Activated CD4-positive, alpha-beta T cell treated with anti-CD3 and anti-CD28 coated beads, Interleukin-2, amount 10 ng/mL, durations not matched to agents 7 days and 5 days (primary cell): ENCODE measurements around the gene CCNT1. TPM values are rescaled to one million over a fixed set of nuclear protein-coding genes. Genes with fewer than 3 reads are reported as not detected.
"Not testable (repeated sequence)": the region's sequence is repeated elsewhere in the genome, so short reads cannot be mapped to it uniquely, and the experiment has no call there.

ENCODE experiments used
- CTCF ChIA-PET: fragments of 350-600 bp; sonication (Branson Sonifier 250); formaldehyde crosslinking; loops from one replicate; lab custom pipeline; 2021; ENCODE audit warnings: antibody characterized with exemption; lab: Charles Lee
- POLR2A ChIA-PET: fragments of 350-600 bp; sonication (Branson Sonifier 250); formaldehyde crosslinking; loops from one replicate; lab custom pipeline; 2021; ENCODE audit warnings: antibody characterized with exemption; lab: Charles Lee
- DNase-seq: peaks from one replicate; pipeline ENCODE4 v3.0.0-alpha.2; 2020
- H3K27ac Mint-ChIP-seq: one replicate; pipeline ENCODE4 v1.8.0; 2021; ENCODE audit warnings: mild to moderate bottlenecking, moderate library complexity, mixed read lengths
- H3K27me3 Mint-ChIP-seq: one replicate; pipeline ENCODE4 v1.8.0; 2021; ENCODE audit warnings: mixed read lengths
- H3K36me3 Mint-ChIP-seq: one replicate; pipeline ENCODE4 v1.8.0; 2021; ENCODE audit warnings: low read depth, mixed read lengths
- H3K4me1 Mint-ChIP-seq: one replicate; pipeline ENCODE4 v1.8.0; 2021; ENCODE audit warnings: mixed read lengths
- H3K4me3 Mint-ChIP-seq: one replicate; pipeline ENCODE4 v1.8.0; 2021; ENCODE audit warnings: mild to moderate bottlenecking, moderate library complexity, mixed read lengths
- H3K9me3 Mint-ChIP-seq: one replicate; pipeline ENCODE4 v1.8.0; 2021; ENCODE audit warnings: mixed read lengths
- total RNA-seq, 2 experiments: library from RNA; stranded (reverse); gene quantifications; one replicate each; pipeline ENCODE4 v1.2.3, GENCODE V29; 2021

The CCNT1 gene
- 10 to 100 TPM; 51.6 to 53.7 TPM for total RNA-seq

DNA sequence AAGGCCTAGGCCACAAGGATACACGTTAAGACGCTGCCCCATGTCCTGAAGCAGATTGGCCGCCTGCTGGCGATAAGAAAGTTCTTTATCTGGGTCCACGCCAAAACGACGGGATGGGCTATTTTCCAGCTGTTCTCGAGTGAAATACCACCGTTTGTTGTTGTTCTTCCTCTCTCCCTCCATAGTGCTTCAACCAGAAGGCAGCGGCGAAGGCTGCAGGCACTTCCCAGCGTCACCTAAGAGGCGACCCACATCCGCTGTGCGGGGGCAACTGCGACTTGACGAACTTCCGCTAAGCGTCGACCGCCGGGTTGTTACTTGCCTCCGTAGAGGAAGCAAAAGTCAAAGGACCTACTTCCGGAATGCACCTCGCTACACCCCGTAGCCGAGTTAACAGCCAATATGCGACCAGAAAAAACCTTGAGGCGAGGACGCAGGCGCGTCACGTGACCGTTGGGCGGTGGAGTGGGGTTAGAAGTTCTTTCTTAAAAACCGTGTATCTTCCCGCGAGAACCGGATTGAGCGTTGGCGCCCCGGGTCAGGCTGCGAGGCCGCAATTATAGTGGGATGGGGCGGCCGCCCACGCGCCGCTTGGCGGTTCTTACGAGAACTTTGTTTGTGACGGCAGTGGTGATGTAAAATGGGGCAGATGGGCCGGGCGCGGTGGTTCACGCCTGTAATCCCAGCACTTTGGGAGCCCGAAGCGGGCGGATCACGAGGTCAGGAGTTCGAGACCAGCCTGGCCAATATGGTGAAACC lies at the start of gene CCNT1:
Gene CCNT1 (minus strand): TSS at position 215 of the 759 bp plus-strand sequence. CDS start 32 bp downstream, at position 183.
- DNase-seq, result peak; percentile 99
- Mint-ChIP-seq H3K27ac (peak within 1 kb of the TSS; percentile 99), H3K4me1 (peaks cover 33% of the 10 kb centered on the region), H3K4me3 (peak within 1 kb of the TSS; percentile 93), H3K36me3 (peaks cover 49% of the 10 kb centered on the region), H3K9me3 (peaks cover 19% of the 10 kb centered on the region), H3K27me3 (no peaks in the 10 kb centered on the region)
- ChIA-PET POLR2A (no interaction called here), CTCF (interaction anchor here (1.2 kb wide), 1 partner anchor 24 kb away, joined by 4 read pairs; no protein-coding TSS in a partner anchor)

GRCh38 chr12:48765753-48766162 lies 49.3 kb upstream of the CCNT1 start:
- ChIA-PET POLR2A (no interaction called here), CTCF (interaction anchor here (1.0 to 2.2 kb wide), 3 partner anchors 11 to 29 kb away, joined by 4 to 8 read pairs (median 4); no protein-coding TSS in a partner anchor)
- Mint-ChIP-seq H3K27ac (peak overlapping the region; percentile 42), H3K4me3 (peak overlapping the region; percentile 1), H3K36me3 (no peaks in the 10 kb centered on the region), H3K27me3 (no peaks in the 10 kb centered on the region), H3K9me3 (no peaks in the 10 kb centered on the region), H3K4me1 (peaks cover 16% of the 10 kb centered on the region)
- peak; percentile 20 for DNase-seq

DNA sequence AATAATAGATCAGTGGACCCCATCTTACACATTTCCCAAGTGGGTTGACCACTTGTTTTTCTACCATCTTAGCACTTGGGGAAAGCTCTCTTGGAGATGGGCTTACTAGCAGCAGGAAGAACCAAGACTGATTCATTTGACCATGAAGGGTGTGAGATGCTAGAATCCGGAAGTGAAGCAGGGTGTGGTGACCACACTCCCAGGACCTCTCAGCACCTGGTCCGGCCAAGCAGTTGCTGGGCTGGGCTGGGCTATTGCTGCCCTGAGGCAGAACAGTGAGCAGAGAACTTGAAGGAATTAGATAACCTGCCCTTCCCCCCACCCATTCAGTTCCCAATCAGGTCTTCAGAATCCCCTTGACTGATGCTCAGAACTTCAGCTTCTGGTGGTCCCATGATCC lies 48.0 kb upstream of the CCNT1 start:
- DNase-seq, result no peak
- Mint-ChIP-seq H3K4me1 (peaks cover 17% of the 10 kb centered on the region), H3K4me3 (no peak overlapping the region), H3K36me3 (no peaks in the 10 kb centered on the region), H3K9me3 (no peaks in the 10 kb centered on the region), H3K27ac (no peak overlapping the region), H3K27me3 (no peaks in the 10 kb centered on the region)
- POLR2A ChIA-PET, result no interaction called here
- CTCF ChIA-PET, result interaction anchor here (0.6 to 2.2 kb wide), 2 partner anchors 10 to 91 kb away, joined by 5 to 8 read pairs; no protein-coding TSS in a partner anchor

- ChIA-PET POLR2A (no interaction called here), CTCF (interaction anchor here (1.5 to 1.6 kb wide), 2 partner anchors 37 to 42 kb away, joined by 3 read pairs; no protein-coding TSS in a partner anchor)
- H3K36me3 Mint-ChIP-seq, result no peaks in the 10 kb centered on the region
- no peak overlapping the region for H3K27ac Mint-ChIP-seq
- peaks cover 3% of the 10 kb centered on the region for H3K27me3 Mint-ChIP-seq
- no peak overlapping the region for H3K4me3 Mint-ChIP-seq
- no peak for DNase-seq
- H3K4me1 Mint-ChIP-seq, result peaks cover 2% of the 10 kb centered on the region
- no peaks in the 10 kb centered on the region for H3K9me3 Mint-ChIP-seq
Observed at GRCh38 chr12:48758737-48759136, 42.2 kb upstream of the CCNT1 start.

- Mint-ChIP-seq H3K27ac (no peak overlapping the region), H3K9me3 (no peaks in the 10 kb centered on the region), H3K36me3 (no peaks in the 10 kb centered on the region), H3K27me3 (peaks cover 4% of the 10 kb centered on the region), H3K4me3 (no peak overlapping the region), H3K4me1 (peaks cover 2% of the 10 kb centered on the region)
- POLR2A ChIA-PET, result no interaction called here
- DNase-seq, result no peak
- CTCF ChIA-PET, result interaction anchor here (1.5 kb wide), 1 partner anchor 43 kb away, joined by 3 read pairs; no protein-coding TSS in a partner anchor
Observed at GRCh38 chr12:48758186-48758585, 41.7 kb upstream of the CCNT1 start.

- ChIA-PET POLR2A (no interaction called here), CTCF (interaction anchor here (1.0 to 1.2 kb wide), 2 partner anchors 24 to 64 kb away, joined by 3 to 6 read pairs; no protein-coding TSS in a partner anchor)
- DNase-seq, result no peak
- Mint-ChIP-seq H3K36me3 (no peaks in the 10 kb centered on the region), H3K9me3 (no peaks in the 10 kb centered on the region), H3K27me3 (peaks cover 7% of the 10 kb centered on the region), H3K4me3 (no peak overlapping the region), H3K4me1 (no peaks in the 10 kb centered on the region), H3K27ac (no peak overlapping the region)
Observed at GRCh38 chr12:48750769-48751356, 34.4 kb upstream of the CCNT1 start.

DNA sequence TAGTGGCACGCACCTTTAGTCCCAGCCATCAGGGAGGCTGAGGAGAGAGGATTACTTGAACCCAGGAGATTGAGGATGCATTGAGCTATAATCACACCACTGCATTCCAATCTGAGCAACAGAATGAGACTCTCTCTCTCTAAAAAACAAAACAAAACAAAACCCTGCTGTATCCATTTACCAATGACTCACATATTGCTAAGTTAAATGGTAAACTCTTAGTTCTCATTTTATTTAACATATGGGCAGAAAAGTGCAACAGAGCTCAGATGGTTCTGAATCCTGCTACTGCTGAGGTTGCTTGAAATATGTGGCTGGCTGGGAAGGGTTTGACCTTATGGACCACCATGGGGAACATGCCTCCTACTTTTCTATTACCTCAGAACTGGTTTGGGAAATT lies 33.7 kb upstream of the CCNT1 start:
- ChIA-PET CTCF (interaction anchor here (1.0 to 1.2 kb wide), 2 partner anchors 25 to 65 kb away, joined by 3 to 6 read pairs; no protein-coding TSS in a partner anchor), POLR2A (no interaction called here)
- no peak overlapping the region for H3K27ac Mint-ChIP-seq
- H3K4me3 Mint-ChIP-seq, result no peak overlapping the region
- no peak for DNase-seq
- no peaks in the 10 kb centered on the region for H3K9me3 Mint-ChIP-seq
- peaks cover 8% of the 10 kb centered on the region for H3K27me3 Mint-ChIP-seq
- no peaks in the 10 kb centered on the region for H3K4me1 Mint-ChIP-seq
- H3K36me3 Mint-ChIP-seq, result no peaks in the 10 kb centered on the region

DNA sequence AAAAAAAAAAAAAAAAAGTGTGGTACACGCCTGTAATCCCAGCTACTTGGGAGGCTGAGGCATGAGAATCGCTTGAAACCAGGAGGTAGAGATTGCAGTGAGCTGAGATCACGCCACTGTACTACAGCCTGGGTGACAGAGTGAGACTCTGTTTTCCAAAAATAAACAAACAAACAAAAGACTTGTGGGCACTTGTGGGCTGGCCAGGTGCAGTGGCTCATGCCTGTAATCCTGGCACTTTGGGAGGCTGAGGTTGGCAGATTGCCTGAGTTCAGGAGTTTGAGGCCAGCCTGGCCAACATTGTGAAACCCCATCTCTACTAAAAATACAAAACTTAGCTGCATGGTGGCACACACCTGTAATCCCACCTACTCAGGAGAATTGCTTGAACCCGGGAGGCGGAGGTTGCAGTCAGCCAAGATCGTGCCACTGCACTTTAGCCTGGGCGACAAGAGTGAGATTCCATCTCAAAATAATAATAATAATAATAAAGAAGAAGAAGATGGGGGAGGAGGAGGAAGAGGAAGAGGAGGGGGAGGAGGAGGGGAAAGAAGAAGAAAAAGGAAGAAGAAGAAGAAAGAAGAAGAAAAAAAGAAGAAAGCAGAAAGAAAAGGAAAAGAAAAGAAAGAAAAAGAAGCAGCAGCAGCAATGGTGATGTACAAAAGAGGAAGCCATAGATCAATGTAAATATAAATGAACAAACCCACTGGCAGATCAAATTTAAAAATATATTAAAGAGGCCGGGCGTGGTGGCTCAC lies 27.9 kb upstream of the CCNT1 start:
- no peak for DNase-seq
- Mint-ChIP-seq H3K36me3 (no peaks in the 10 kb centered on the region), H3K27ac (no peak overlapping the region), H3K4me3 (no peak overlapping the region), H3K4me1 (no peaks in the 10 kb centered on the region), H3K27me3 (peaks cover 18% of the 10 kb centered on the region), H3K9me3 (no peaks in the 10 kb centered on the region)
- ChIA-PET CTCF (interaction anchor here (0.6 to 0.9 kb wide), 3 partner anchors 9 to 111 kb away, joined by 3 to 10 read pairs (median 4); no protein-coding TSS in a partner anchor), POLR2A (no interaction called here)

DNA sequence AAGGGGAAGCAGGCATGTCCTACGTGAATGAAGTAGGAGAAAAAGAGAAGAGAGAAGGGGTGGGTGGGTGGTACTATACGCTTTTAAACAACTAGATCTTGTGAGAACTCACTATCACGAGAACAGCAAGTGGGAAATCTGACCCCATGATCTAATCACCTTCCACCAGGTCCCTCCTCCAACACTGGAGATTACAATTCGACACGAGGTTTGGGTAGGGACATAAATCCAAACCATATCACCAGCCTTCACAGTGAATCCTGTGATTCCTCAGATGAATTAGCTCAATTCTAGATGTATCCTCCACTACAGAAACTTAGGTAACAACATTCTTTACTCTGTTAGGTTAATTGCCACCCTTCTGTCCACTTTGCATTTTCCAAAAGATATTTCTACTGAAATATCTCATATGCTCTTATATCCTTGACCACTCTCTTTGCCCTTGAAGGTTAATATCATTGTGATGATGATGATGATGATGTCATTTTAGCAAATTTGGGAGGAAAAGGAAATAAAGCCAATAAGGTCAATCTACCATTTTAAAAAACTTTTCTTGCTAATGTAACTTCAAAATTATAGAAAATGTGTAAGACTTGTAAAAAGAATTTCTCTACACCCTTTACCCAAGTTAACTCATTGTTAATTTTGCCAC lies 23.2 kb upstream of the CCNT1 start:
- ChIA-PET POLR2A (no interaction called here), CTCF (interaction anchor here (0.7 kb wide), 1 partner anchor 27 kb away, joined by 6 read pairs; no protein-coding TSS in a partner anchor)
- no peaks in the 10 kb centered on the region for H3K9me3 Mint-ChIP-seq

GRCh38 chr12:48736456-48736855 lies 19.9 kb upstream of the CCNT1 start:
- DNase-seq, result no peak
- H3K27me3 Mint-ChIP-seq, result peaks cover 20% of the 10 kb centered on the region
- no peaks in the 10 kb centered on the region for H3K36me3 Mint-ChIP-seq
- H3K4me3 Mint-ChIP-seq, result no peak overlapping the region
- no peaks in the 10 kb centered on the region for H3K9me3 Mint-ChIP-seq
- H3K4me1 Mint-ChIP-seq, result no peaks in the 10 kb centered on the region
- no peak overlapping the region for H3K27ac Mint-ChIP-seq
- ChIA-PET POLR2A (no interaction called here), CTCF (interaction anchor here (1.4 kb wide), 1 partner anchor 17 kb away, joined by 7 read pairs; no protein-coding TSS in a partner anchor)

More for the DNA sequence above, 23.2 kb upstream of the CCNT1 start:
- Mint-ChIP-seq H3K27me3 (peaks cover 20% of the 10 kb centered on the region), H3K4me1 (no peaks in the 10 kb centered on the region), H3K27ac (no peak overlapping the region), H3K4me3 (no peak overlapping the region), H3K36me3 (no peaks in the 10 kb centered on the region)
- no peak for DNase-seq

DNA sequence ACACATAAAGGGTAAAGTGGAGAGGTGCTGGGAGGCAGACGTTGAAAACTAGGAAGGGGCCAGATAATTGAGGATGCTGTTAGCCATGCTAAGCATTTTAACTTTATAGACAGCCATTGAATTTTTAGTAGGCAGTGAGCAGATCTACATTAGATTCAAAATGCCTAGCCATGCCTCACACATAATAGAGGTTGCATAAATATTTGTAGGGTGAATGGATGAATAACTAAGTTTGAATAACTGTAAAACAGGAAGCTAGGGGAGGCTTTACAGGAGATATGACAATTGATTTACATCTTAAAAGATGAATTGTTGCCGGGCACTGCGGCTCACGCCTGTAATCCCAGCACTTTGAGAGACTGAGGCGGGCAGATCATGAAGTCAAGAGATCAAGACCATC lies 12.3 kb upstream of the CCNT1 start:
- Mint-ChIP-seq H3K27ac (no peak overlapping the region), H3K27me3 (peaks cover 7% of the 10 kb centered on the region), H3K4me1 (no peaks in the 10 kb centered on the region), H3K4me3 (no peak overlapping the region), H3K36me3 (no peaks in the 10 kb centered on the region), H3K9me3 (no peaks in the 10 kb centered on the region)
- CTCF ChIA-PET, result no interaction called here
- DNase-seq, result no peak
- POLR2A ChIA-PET, result no interaction called here

- Mint-ChIP-seq H3K36me3 (peaks cover 18% of the 10 kb centered on the region), H3K9me3 (peaks cover 19% of the 10 kb centered on the region)
- H3K27ac Mint-ChIP-seq, POLR2A ChIA-PET, H3K4me3 Mint-ChIP-seq, H3K27me3 Mint-ChIP-seq, DNase-seq, H3K4me1 Mint-ChIP-seq: not testable (repeated sequence)
- CTCF ChIA-PET, result interaction anchor here (1.3 kb wide), 1 partner anchor 42 kb away, joined by 3 read pairs; no protein-coding TSS in a partner anchor
Observed at GRCh38 chr12:48720737-48721136, 4.2 kb upstream of the CCNT1 start.
